Neural progenitor cell (in vitro differentiated cells): Measurements from ENCODE around the gene CKS1B. TPM values are rescaled to one million over a fixed set of nuclear protein-coding genes. Genes with fewer than 3 reads are reported as not detected.

ENCODE experiments used
- DNase-seq: peaks from one replicate; pipeline ENCODE4 v3.0.0-alpha.2; 2016; ENCODE audit warnings: low spot score
- H2AFZ ChIP-seq: fragments of 200-600 bp; sonication (generic); replicated peaks from 2 replicates; pipeline ENCODE4 v1.6.1; 2016; ENCODE audit warnings: antibody characterized with exemption
- H3F3A ChIP-seq: fragments of 200-600 bp; sonication (generic); 2 replicates; pipeline ENCODE4 v1.6.1; 2016; ENCODE audit warnings: antibody characterized with exemption, low read depth
- H3K27ac ChIP-seq: fragments of 200-600 bp; sonication (generic); 2 replicates; pipeline ENCODE4 v1.5.1; 2016; ENCODE audit warnings: mild to moderate bottlenecking
- H3K27me3 ChIP-seq: fragments of 200-600 bp; sonication (generic); 2 replicates; pipeline ENCODE4 v1.6.1; 2016; ENCODE audit warnings: mild to moderate bottlenecking, moderate library complexity
- H3K36me3 ChIP-seq: fragments of 200-600 bp; sonication (generic); 2 replicates; pipeline ENCODE4 v1.5.1; 2016
- H3K4me1 ChIP-seq: fragments of 200-600 bp; sonication (generic); 2 replicates; pipeline ENCODE4 v1.6.1; 2016; ENCODE audit warnings: mixed run types
- H3K4me2 ChIP-seq: fragments of 200-600 bp; sonication (generic); 2 replicates; pipeline ENCODE4 v1.6.1; 2016
- H3K4me3 ChIP-seq: fragments of 200-600 bp; sonication (generic); 2 replicates; pipeline ENCODE4 v1.5.1; 2016
- H3K79me2 ChIP-seq: fragments of 200-600 bp; sonication (generic); 2 replicates; pipeline ENCODE4 v1.6.1; 2016; ENCODE audit warnings: low read depth
- H3K9ac ChIP-seq: fragments of 200-600 bp; sonication (generic); 2 replicates; pipeline ENCODE4 v1.6.1; 2016
- H3K9me3 ChIP-seq: fragments of 200-600 bp; sonication (generic); 2 replicates; pipeline ENCODE4 v1.5.1; 2016; ENCODE audit warnings: low read depth
- H4K20me1 ChIP-seq: fragments of 200-600 bp; sonication (generic); 2 replicates; pipeline ENCODE4 v1.6.1; 2016; ENCODE audit warnings: low read depth
- H3K27ac Mint-ChIP-seq: 3 replicates; pipeline ENCODE4 v1.8.0; 2021; ENCODE audit warnings: mixed read lengths
- H3K27me3 Mint-ChIP-seq: 2 replicates; pipeline ENCODE4 v1.8.0; 2022; ENCODE audit warnings: low read depth, mild to moderate bottlenecking, inconsistent platforms, moderate library complexity, mixed read lengths; ENCODE audit not compliant: insufficient read depth
- H3K36me3 Mint-ChIP-seq: 3 replicates; pipeline ENCODE4 v1.8.0; 2021; ENCODE audit warnings: mixed read lengths
- H3K4me1 Mint-ChIP-seq: 3 replicates; pipeline ENCODE4 v1.8.0; 2021; ENCODE audit warnings: mixed read lengths
- H3K4me3 Mint-ChIP-seq: 3 replicates; pipeline ENCODE4 v1.8.0; 2021; ENCODE audit warnings: mild to moderate bottlenecking, moderate library complexity, mixed read lengths
- H3K9me3 Mint-ChIP-seq: 3 replicates; pipeline ENCODE4 v1.8.0; 2020; ENCODE audit warnings: mixed read lengths
- EZH2 ChIP-seq: fragments of 200-600 bp; sonication (generic); IDR thresholded peaks from 2 replicates; pipeline ENCODE4 v1.6.1; 2017; ENCODE audit warnings: antibody characterized with exemption, mild to moderate bottlenecking, moderate library complexity
- EZH2phosphoT487 ChIP-seq: fragments of 200-600 bp; sonication (generic); IDR thresholded peaks from 2 replicates; pipeline ENCODE4 v1.6.1; 2017; ENCODE audit warnings: antibody characterized with exemption
- total RNA-seq: library from RNA; depleted of rRNA; stranded (reverse); fragments of >200 nt; gene quantifications from 2 replicates; pipeline ENCODE4 v1.2.3, GENCODE V29; 2015; ENCODE audit warnings: low replicate concordance
- TF ChIP-seq, protein P1 (sequence below): fragments of 200-600 bp; sonication (generic); IDR thresholded peaks from 2 replicates; pipeline ENCODE4 v1.5.1; 2017; ENCODE audit warnings: antibody characterized with exemption, mild to moderate bottlenecking

CKS1B gene
- total RNA-seq, 1 donor from 2014 or later = 297 TPM

- Histone ChIP-seq H3K79me2 (peaks cover 43% of the 10 kb centered on the region), H3K27ac (no peak overlapping the region), H3F3A (peaks cover 11% of the 10 kb centered on the region), H3K9me3 (no peaks in the 10 kb centered on the region), H4K20me1 (peaks cover 25% of the 10 kb centered on the region), H3K36me3 (peaks cover 3% of the 10 kb centered on the region), H2AFZ (no peak overlapping the region), H3K4me2 (no peak overlapping the region), H3K9ac (no peak overlapping the region), H3K4me3 (no peak overlapping the region), H3K4me1 (no peaks in the 10 kb centered on the region), H3K27me3 (no peaks in the 10 kb centered on the region)
- H3K27me3 Mint-ChIP-seq = peaks cover 19% of the 10 kb centered on the region
- TF ChIP-seq EZH2phosphoT487 (no peak), EZH2 (no peak)
- TF ChIP-seq, protein P1, sequence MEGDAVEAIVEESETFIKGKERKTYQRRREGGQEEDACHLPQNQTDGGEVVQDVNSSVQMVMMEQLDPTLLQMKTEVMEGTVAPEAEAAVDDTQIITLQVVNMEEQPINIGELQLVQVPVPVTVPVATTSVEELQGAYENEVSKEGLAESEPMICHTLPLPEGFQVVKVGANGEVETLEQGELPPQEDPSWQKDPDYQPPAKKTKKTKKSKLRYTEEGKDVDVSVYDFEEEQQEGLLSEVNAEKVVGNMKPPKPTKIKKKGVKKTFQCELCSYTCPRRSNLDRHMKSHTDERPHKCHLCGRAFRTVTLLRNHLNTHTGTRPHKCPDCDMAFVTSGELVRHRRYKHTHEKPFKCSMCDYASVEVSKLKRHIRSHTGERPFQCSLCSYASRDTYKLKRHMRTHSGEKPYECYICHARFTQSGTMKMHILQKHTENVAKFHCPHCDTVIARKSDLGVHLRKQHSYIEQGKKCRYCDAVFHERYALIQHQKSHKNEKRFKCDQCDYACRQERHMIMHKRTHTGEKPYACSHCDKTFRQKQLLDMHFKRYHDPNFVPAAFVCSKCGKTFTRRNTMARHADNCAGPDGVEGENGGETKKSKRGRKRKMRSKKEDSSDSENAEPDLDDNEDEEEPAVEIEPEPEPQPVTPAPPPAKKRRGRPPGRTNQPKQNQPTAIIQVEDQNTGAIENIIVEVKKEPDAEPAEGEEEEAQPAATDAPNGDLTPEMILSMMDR = no peak
- H3K27ac Mint-ChIP-seq = no peak overlapping the region
- H3K4me3 Mint-ChIP-seq = no peak overlapping the region
- H3K9me3 Mint-ChIP-seq = no peaks in the 10 kb centered on the region
- peaks cover 13% of the 10 kb centered on the region for H3K4me1 Mint-ChIP-seq
- DNase-seq = no peak
- peaks cover 13% of the 10 kb centered on the region for H3K36me3 Mint-ChIP-seq
These were observed 15.8 kb downstream of the CKS1B start for GRCh38 chr1:154990276-154990675.

DNA sequence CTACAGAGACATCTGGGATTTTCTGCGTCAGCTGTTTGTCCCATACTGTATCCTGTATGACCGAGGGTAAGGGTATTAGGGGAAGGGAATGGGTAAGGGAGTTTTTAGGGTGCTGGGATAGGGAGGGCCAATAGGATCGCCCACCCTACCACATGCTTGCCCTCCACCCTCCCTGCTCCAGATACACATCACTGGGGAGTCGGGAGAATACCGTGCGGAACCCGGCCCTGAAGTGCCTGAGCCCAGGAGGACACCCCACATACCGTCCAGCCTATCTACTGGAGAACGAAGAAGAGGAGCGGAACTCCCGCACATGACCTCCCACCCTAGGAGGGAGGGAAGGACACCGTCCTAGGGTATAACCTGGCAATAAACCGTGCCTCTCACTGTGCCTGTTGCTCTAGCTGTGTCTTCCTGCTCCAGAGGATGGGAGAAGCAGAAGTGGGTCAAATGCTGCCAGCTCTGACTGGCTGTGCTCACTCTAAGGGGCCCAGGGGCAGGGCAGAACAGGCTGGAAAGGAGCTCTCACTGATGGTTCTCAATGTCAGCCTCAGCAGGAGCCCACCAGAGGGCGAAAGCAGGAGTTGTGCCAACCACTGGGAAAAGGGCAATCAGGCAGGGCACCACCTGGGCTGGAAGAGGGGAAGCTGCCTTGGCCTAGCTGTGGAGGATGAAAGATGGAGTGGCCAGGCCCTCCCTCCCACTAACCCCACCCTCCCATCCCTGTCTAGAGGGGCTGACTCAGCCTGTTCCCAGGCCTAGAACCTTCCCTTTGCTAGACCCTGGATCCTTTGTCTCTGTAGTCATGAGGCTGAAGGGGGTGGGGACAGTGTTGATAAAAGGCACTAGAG lies 18.5 kb downstream of the CKS1B start:
- Histone ChIP-seq H4K20me1 (peaks cover 20% of the 10 kb centered on the region), H3K9me3 (no peaks in the 10 kb centered on the region), H3K4me2 (no peak overlapping the region), H3F3A (peaks cover 11% of the 10 kb centered on the region), H3K27me3 (no peaks in the 10 kb centered on the region), H3K36me3 (peaks cover 3% of the 10 kb centered on the region), H3K27ac (no peak overlapping the region), H3K4me3 (no peak overlapping the region), H3K79me2 (peaks cover 16% of the 10 kb centered on the region), H3K9ac (no peak overlapping the region), H2AFZ (no peak overlapping the region), H3K4me1 (no peaks in the 10 kb centered on the region)
- TF ChIP-seq EZH2phosphoT487 (no peak), EZH2 (no peak)
- TF ChIP-seq, protein P1 = peak; percentile 13
- peaks cover 20% of the 10 kb centered on the region for H3K4me1 Mint-ChIP-seq
- H3K27me3 Mint-ChIP-seq = peaks cover 18% of the 10 kb centered on the region
- H3K27ac Mint-ChIP-seq = peak overlapping the region; percentile 85
- no peak for DNase-seq
- H3K36me3 Mint-ChIP-seq = peaks cover 12% of the 10 kb centered on the region
- H3K9me3 Mint-ChIP-seq = no peaks in the 10 kb centered on the region
- H3K4me3 Mint-ChIP-seq = no peak overlapping the region

DNA sequence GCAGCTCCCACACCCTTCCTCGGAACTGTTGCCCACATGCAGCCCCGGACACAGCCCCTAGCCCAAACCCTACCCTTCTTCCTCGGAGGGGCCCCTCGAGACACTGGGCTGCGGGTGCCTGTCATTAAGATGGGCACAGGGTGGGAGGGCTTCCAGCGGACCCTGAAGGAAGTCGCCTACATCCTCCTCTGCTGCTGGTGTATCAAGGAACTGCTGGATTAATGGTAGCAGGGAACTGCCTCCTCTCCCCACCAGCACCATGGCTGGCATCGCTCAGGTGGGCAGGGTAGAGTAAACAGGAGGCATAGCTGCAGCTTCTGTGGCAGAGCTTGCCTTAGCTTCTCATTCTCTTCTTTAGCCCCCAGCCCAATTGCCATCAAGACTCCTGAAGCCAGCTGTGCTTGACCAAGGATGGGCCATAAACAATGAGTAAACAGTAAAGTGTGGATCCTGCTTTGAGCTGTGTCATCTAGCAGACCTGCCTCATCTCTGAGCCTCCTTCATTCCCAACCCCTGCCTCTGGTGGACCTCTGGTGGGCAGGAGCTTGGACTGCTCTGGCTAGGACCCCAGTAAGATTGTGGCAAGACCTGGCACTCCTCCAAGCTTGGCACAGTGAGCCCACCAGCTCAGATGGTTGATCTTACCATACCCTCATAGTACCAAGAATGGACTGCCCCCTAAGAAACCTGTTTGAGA lies 19.2 kb downstream of the CKS1B start, which contains the start of gene LENEP:
TSS of gene LENEP (plus strand) at position 15 of the 697 bp plus-strand sequence. CDS start at position 37, 22 bp downstream.
- H3K36me3 Mint-ChIP-seq = peaks cover 9% of the 10 kb centered on the region
- H3K27me3 ChIP-seq = no peaks in the 10 kb centered on the region
- peaks cover 18% of the 10 kb centered on the region for H3K27me3 Mint-ChIP-seq
- H4K20me1 ChIP-seq = peaks cover 14% of the 10 kb centered on the region
- no peak within 1 kb of the TSS for H3K4me2 ChIP-seq
- peak within 1 kb of the TSS; percentile 85 for H3K27ac Mint-ChIP-seq
- H3K79me2 ChIP-seq = peaks cover 8% of the 10 kb centered on the region
- no peak for DNase-seq
- peaks cover under 1% of the 10 kb centered on the region for H3K4me1 ChIP-seq
- H3K4me3 Mint-ChIP-seq = no peak within 1 kb of the TSS
- TF ChIP-seq EZH2phosphoT487 (no peak), EZH2 (no peak)
- TF ChIP-seq, protein P1 = no peak
- no peak within 1 kb of the TSS for H3K27ac ChIP-seq
- H3K9ac ChIP-seq = no peak within 1 kb of the TSS
- H3K4me1 Mint-ChIP-seq = peaks cover 21% of the 10 kb centered on the region
- H3K9me3 ChIP-seq = no peaks in the 10 kb centered on the region
- H3K36me3 ChIP-seq = peaks cover 3% of the 10 kb centered on the region
- no peak within 1 kb of the TSS for H3K4me3 ChIP-seq
- H3K9me3 Mint-ChIP-seq = no peaks in the 10 kb centered on the region
- peaks cover 19% of the 10 kb centered on the region for H3F3A ChIP-seq
- no peak within 1 kb of the TSS for H2AFZ ChIP-seq
